Dermis microvascular lymphatic vessel endothelial cell (primary cell): ENCODE results near the gene ACVR1. TPM values are rescaled to one million over a fixed set of nuclear protein-coding genes. Genes with fewer than 3 reads are reported as not detected.
"Not testable (repeated sequence)": the region's sequence is repeated elsewhere in the genome, so short reads cannot be mapped to it uniquely, and the experiment has no call there.

Experiments used
- DNase-seq, 2 donors: peaks; one replicate each; pipeline versions ENCODE4 v3.0.0 to v3.0.0-alpha.2; 2010; ENCODE audit warnings: low read depth in 2 of 2
- total RNA-seq: library from RNA; depleted of rRNA; stranded (reverse); fragments of >200 nt; gene quantifications from 2 replicates; pipeline ENCODE4 v1.2.1, GENCODE V29; 2014

The ACVR1 gene
- total RNA-seq, 1 donor from 2014 or later = 9.9 TPM

DNA sequence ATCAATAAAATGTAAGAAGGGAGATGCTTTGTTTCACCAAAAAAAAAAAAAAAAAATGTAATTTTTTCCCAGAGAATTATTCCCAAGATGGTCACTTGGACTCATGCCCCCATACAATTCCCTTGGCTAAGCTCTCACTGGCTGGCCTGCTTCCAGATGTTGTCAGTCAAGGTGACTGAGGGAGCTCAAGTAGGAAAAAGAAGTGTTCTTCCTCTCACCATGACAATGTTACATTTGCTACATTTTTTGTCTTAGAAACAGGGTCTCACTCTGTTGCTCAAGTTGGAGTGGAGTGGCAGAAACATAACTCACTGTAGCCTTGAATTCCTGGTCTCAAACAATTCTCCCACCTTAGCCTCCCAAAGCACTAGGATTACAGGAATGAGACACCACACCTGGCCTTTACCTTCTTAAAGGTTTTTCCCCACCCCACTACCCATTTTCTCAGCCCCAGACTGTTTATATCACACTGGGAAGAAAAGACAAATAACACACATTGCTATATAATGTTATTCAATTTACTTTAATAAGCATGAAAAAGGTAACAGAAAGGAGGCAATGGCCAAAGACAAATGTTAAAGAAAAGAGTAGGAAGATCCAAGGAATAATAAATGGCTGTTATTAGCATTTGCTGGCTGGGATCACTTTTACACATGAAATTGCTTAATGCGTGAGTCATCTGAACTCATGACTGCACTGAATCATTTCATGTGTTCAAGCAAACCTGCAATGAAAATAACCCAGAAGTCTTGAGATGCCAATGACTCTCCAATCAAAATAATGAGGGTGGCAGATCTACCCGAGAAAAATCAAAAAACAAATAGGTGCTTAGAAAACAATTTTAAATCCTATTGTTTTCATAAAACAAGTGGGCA is 45.2 kb downstream of the ACVR1 start:
- peak; percentile 65 to 96 for DNase-seq

DNA sequence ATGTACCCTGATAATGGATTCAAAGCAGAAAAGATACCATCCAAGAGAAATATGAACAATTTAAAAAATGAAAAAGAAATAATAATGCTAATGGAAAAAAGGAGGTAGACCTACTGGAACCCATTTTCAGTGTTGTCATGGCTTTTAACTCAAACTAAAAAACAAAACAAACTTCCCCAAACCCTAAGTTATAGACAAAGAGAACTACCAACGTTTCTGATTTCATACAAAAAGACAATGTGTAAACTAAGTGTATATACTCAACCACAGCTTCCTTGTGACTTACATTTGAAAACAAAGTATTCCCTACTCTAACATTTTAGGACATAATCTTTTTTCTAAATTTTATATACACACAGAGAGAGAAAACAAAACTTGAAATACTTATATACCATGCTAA is 45.9 kb downstream of the ACVR1 start:
- DNase-seq = no peak

DNA sequence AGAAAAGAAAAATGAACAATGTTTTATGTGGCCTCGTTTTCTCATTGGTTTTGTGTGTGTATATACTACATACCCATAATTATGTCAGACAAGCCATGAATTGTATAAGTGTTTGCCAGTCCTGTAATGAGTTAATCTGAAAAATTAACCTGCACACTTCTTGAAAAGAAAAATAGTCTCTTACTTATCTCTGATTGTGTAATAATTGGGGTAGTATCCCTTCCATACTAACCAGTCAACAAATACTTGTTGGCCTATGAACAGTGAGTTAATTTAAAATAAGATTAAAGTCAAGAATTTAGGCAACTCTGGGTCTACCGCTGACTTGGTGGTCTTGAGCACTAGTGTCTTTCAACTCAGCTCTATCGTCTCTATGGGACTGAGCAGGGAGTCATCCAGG is 48.8 kb downstream of the ACVR1 start:
- DNase-seq = no peak

DNA sequence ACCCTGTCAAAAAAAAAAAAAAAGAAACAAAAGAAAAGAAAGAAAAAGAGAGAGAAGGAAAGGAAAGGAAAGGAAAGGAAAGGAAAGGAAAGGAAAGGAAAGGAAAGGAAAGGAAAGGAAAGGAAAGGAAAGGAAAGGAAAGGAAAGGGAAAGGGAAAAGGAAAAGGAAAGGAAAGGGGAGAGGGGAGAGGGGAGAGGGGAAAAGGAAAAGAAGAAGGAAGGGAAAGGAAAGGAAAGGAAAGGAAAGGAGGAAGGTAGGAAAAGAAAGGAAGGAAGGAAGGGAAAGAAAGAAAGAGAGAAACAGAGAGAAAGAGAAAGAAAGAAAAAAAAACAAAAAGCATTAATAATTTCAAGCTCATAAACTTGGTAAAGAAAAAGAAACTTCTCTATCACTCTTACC is 49.5 kb downstream of the ACVR1 start:
- DNase-seq = not testable (repeated sequence)

DNA sequence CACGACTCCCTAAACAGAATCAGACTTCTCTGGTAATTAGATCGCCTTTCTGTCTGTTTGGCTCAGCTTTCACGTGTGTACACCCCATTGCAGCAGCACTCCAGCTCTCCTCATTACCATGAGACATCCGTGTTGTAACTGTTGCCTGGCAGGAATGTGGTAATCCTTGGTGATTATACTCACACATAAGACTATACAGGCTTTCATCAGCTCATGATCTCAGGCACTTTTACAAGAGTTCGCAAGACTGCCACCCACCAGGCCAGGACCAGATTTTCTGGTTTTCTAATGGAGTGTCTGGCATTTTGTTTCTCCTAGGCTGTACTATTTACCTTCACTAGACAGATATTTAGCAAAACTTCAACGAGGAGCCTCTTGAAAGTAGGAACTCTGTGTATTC is 50.2 kb downstream of the ACVR1 start:
- DNase-seq = no peak

DNA sequence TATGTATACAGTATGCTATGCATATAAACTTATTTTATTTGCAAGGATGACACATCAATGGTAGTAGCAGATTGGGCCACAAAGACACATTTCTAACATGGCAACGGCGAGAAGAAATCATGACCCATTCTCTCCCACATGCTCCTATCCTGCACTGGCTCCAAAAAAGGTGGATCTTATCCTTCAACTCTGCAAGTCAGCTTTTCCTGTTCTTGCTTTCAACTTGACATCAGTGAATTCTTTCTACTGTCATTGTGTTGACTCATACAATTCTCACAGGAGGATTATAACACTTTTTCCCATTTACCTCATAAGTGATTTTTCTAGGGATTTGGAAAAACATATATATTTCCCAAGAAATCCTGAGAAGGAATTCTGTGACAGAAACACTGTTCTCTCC is 53.1 kb downstream of the ACVR1 start:
- DNase-seq = peak; percentile 30 to 79

DNA sequence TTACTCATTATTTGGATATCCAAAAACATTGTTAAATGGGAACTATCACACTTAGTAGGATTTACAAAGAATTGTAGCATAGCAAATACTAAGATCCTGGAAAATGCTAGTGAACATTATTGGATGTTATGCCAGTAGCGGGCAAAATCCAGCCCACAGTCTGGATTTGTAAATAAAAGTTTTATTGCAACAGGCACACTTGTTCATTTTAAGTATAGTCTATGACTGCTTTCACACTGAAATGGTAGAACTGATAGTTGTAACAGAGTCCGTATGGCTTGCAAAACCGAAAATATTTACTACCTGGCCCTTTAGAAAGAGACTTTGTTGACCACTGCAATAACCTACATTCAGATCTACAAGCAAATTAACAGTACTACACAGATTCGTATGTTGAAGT is 53.6 kb downstream of the ACVR1 start:
- no peak for DNase-seq

DNA sequence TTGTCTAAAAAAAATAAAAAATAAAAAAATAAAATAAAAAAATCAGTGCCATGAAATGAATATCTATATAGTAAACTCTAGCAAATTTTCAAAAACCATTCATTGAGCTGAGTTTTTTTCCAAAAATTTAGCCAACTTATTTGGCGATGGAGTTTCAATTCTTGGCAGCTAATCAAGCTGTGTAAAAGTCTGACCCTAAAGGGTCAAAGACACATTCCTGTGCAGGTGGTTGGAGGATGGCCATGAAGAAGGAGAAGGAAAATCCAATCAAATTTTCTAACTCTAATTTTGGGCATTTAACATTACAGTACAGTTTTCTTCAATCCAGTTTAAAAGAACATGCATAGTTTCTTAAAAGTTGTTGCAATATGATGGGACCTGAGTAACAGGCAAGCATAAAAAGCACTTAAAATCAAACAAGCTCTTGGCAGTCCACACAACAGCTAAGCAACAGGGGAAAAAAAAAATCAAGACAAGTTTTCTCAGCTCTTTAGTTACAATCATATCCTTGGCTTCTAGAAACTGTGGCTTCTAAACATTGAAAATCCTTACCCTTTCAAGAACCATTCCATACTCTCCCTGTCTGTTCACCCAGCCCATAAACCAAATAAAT is 54.5 kb downstream of the ACVR1 start:
- DNase-seq = no peak

DNA sequence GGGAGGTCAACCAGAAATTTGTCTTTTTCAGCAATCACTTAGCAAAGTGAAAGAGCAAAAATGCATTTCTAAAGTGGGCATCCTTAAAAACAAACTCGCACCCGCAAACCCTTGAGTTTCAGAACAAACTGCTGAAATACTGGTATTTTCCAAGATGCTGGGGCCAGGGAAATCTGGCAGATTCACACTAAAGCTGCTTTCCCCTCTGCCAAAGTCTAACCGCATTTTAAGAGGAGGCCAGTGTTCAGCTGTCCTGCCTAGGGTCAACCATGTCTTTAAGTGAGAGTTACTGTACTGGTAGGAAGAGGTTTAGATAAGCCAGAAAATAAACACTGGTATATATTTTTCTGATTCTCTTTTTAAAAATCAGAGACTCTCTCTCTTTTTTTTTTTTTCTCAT is 55.9 kb downstream of the ACVR1 start:
- DNase-seq = no peak

DNA sequence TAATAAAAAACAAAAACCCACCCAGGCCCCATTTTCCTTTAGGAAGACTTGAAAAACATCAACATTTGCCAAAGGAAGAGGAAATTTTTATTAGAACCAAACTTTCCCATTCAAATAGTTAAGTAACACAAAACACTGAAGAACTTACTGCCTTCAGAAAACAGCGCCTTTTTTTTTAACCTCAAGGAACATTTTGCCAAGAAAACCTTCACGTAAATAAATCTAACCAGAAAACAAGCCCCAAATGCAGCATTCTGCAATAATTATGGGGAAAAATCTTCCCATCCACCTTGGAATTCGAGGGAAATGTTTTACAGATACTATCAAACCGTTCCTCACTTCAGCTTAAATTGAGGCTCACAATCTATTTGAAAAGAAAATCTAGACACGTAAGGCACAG is 56.4 kb downstream of the ACVR1 start:
- DNase-seq = no peak

DNA sequence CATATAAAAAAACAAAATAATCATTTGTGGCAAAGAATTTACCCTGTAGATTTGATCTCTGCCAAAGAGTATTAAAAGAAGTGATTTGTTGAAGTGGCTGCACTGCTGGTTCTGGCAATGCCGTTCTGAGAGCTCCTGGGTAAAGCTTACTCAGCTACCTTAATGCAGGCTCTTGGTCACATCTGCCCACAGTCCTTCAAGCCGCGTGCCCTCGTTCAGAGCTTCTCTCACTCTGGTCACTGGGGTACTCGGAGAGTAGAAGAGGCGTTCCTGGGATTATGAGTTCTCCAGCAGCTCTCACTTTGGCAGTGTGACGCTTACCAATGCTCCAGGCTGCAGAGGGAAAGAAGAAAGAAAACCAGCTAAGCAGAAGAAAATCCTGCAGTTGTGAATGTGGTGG is 57.9 kb downstream of the ACVR1 start:
- no peak for DNase-seq

DNA sequence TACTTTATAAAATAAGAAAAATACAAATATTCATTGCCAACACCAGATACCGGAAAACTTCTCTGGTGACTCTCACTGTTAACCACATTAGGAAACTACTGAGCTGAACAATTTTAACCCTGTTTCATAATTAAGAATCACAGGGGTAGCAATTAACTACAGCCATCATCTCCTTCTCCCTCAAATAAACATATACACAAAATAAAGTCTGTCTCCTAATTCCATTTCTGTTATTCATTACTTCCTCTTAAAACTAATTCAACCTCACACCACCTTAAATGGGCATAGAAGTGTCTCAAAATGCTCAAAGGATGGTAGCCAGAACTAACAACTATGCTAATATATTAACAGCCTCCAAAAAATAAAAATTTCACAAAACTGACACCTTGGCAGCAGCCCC is 60.7 kb downstream of the ACVR1 start:
- DNase-seq = no peak

DNA sequence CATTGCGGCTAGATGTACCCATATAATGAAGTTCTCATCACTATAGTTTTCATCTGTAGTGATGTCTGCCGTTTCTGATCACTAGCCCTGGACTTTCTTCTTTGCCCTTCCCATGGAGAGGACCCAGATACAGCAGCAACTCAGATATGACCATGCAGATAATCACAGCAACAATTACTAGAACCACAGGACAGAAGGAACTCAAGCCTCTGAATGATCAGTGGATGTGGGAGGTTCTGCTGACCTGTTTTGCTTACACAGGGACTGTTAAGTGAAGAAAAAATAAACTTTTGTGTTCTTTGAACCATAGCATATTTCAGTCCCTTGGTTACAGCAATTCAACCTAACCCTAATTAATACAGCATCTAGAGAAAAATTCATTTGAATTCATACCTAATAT is 62.7 kb downstream of the ACVR1 start:
- no peak for DNase-seq

DNA sequence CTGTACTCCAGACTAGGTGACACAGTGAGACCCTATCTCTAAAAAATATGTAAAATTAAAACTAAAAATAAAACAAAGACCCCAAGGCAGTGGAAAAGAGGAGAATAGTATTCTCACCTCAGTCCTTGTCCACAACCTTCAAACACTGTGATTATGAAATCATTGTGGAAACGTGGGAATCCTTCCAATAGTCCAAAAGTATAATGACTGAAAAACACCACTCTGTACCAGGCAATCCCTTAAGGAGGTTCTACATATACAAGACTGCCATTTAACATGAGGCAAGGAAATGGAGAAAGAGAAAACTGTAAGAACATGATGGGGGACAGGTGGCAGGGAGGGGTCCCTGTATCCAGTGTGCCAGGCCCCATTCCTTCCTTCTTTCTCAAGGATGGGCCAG is 66.1 kb downstream of the ACVR1 start:
- DNase-seq = no peak

DNA sequence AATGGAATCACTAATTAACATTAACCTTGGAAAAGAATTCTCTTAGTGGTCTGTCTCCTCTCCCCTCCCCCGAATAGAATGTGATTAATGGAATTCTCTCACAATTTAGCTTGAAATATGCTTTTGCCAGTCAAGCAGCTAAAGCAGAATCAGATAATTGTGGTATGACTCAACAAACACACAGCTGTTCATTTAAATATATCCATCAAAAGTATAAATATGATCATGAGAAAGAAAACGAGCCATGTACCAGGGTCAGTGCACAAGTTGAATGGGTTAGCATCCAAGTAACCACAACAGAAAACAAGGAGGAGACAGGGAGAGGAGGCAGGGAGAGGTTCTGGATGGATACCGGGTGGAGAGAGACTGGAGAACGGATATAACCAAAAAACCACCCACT is 66.9 kb downstream of the ACVR1 start:
- DNase-seq = no peak

DNA sequence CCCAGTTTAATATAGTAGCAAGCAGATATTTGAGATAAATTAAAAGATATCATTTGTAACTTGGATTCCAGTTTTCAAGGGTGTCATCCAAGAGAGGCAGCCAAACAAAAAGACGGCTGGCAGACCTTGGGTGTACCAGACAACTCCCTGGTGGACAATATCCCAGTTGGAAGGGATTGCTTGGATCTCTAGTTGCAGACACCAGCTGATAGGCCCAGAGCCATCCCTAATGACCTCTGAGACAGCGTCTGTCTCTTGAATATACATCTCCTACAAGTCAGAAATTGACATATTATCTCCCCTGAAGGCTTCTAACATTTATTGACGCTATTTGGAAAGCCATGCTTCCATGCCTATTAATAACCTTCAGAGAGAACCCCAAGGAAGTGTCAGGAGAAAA is 67.7 kb downstream of the ACVR1 start:
- DNase-seq = no peak

DNA sequence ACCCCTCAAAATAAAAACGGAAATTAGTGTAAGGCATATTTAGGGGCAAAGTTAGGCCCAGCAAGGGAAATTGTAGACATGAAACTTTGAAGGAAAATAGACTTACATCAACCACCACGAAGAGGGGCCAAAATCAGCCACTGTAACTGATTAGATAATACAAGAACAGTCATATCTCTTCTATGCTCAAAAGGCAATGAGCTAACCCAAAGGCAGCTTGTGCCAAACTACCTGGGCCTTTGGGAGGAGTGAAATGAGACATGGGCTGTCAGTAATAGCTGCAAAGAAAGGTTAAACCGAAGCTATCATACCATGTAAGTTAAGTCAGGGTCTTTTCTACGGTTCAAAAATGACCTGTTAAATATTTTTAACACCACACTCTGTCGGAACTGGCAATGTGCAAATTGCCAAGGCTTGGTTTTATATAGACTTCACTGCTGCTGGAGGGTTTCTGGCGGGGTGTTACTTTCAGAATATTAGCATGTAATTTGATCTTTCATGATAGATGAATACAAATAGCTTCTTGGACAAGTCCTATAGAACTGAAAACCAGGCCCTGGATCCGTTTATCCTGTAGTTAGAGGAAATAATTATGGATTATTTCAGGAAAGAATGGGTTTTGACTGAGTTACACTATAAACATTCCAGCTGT is 69.6 kb downstream of the ACVR1 start:
- DNase-seq = no peak

DNA sequence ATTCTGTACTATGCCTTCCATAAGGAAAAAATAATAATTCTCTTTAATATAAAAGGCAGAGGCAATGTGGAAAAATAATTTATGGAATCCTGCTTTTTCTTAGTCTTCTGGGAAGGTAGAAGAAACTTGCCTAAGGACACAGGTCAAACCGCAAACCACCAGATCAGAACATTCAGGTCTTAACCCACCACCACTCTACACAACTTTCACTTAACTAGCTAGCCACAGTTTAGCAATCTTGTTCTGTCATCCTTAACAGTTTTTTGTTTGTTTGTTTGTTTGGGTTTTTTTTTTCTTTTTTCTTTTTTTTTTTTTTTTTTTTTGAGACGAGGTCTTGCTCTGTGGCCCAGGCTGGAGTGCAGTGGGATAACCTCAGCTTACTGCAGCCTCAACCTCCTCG is 70.6 kb downstream of the ACVR1 start:
- no peak for DNase-seq

DNA sequence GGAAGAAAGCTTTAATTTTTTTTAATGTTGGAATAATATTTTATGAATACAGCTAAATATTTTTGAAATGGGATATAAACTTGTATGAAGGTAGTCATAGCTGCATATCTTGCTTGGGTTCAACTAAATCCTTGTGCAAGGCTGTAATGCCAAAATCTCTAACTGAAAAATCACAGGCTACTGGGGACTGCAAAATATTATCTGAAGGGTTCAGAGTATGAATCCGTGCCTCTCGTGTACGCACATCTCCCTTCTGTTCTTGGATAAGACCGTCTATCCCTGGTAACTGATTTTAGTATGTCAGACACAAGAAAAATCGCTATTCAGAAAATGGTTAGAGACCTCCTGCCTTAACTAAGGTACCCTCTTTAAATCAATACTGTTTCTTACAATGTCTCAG is 71.8 kb downstream of the ACVR1 start:
- no peak for DNase-seq

DNA sequence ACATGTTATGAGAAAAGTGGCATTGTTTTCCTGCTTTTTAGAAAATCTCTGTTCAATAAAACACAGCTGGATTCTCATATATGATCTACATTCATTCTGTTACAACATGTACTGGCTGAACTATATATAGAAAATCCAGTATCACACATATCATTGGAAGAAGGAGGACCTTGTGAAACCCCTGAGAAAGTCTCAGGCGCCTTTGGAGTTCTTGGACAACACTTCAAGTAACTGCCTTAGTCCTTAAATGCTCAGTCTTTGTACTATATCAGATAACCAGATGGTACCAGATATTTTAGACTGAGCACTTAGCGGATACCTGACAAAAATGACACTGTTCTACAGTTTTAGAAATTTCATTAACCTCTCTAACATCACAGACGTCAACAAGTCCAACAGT is 72.2 kb downstream of the ACVR1 start:
- no peak for DNase-seq

DNA sequence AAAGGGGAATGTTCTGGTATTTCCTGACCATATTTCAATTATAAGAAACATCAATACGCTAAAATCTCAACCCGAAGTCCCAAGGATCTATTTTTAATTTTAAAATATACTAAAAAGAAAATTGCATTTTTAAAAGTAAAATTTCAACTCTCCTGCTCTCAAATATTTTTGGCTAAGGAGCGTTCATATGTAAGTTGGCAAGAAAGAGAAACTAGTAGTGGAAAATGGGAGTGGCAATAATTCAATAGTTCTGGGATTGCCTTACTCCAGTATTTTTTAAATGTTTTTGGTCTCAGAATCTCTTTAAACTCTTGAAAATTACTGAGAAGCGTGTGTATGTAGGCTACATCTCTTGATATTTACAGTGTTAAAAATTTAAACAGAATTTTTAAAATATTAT is 72.7 kb downstream of the ACVR1 start:
- DNase-seq = no peak

DNA sequence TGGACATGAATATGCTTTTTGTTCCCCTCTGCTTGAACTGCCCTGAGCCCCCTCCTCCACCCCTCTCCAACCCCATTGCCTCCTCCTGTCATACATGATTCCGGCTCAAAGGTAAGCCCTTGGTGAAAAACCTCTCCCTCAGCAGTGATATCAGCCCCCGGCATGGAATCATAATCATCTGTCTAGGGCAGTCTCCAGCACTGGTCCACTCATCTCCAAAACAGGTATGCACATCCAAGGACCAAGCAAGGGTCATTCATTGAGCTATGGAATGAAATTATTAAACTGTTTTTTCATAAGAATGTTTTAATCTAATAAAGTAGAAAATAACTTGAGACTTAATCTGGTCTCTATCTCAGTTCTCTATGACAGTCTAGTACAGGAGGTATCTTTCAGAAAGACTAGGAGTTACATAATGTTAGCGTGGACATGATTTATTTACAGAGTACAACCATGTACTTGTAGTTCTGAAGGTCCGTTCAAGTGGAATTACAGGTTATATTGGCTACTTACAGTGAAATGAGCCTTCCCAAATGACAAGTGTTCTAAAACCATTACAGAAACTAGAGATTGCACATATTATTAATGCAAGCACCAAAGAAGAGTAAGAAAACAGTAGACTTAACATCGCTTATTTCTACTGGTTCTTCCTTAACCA is 75.2 kb downstream of the ACVR1 start:
- DNase-seq = no peak
